Stimulated activated CD8-positive, alpha-beta memory T cell treated with anti-CD3 and anti-CD28 coated beads, Interleukin-7, amount 100 ng/mL, for 1 hour (primary cell): ENCODE measurements around the gene RGS14.
"Not testable (repeated sequence)": the region's sequence is repeated elsewhere in the genome, so short reads cannot be mapped to it uniquely, and the experiment has no call there.

ENCODE experiments used
- DNase-seq, 2 donors: peaks; one replicate each; pipeline ENCODE4 v3.0.0-alpha.2; 2020; ENCODE audit warnings: low read depth in 2 of 2

Gene RGS14

DNA sequence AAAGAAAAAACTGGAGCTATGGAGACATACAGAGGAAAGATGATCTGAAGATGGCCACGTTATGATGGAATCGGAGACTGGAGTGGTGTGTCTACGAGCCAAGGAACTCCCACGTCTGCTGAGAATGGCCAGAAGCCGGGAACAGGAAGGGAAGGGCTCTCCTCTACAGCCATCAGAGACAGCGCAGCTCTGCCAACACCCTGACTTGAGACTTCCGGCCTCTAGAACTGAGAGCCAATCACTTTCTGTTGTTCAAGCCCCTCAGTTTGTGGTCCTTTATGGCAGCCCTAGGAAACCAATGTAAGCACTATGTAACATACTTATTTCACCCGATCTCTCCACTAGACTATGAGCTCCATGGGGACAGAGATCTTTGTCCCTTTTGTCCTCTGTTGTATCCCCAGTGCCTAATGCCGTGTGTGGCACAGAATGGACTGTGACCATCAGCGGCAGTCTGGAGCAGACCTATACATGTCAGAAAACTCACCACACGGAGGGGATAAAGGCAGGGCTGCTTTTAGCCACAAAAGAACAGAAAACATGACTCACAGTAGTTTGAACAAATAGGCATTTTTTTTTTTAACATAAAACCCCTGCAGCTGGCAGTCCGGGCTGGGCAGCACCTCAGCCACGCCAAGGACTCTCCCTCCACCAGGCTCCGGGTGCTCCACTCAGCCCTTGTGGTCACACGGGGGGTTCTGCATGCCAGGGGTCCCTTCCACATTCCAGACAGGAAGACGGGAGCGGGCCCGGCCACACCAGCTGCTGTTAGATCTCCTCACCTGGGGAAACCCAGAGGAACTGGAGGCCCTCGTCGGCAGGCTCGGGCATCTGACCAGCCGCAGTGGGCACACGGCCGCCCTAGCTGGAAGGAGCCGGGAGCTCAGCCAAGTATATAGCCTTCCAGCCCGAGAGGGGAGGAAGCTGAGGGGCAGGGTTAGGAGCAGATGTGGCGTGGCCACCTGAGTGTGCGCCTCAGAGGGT lies 29.9 kb upstream of the RGS14 start:
- DNase-seq, result no peak

DNA sequence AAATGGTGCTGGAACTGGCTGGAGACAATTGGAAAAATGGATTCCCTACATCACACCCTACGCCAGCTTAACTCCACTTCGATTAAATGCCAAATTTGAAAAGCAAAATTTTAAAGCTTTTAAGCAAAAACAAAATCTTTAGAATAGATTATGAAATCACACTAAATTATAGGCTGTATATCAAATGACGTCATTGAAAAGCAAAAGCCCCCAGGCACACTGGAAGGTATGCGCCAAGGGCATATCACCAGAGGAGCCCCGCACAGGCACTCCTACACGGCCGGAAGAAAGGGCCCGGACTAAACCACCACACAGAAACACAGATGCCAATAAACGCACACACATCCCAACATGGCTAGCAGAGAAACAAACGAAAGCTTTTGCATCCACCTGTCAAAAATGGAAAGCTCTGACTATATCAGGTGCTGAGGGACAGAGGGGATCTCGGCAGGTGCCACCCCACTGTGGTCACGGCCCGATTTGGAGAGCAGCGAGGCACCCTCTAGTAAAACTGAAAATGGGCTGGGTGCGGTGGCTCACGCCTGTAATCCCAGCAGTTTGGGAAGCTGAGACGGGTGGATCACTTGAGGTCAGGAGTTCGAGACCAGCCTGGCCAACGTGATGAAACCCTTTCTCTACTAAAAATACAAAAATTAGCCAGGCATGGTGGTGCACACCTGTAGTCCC lies 29.0 kb upstream of the RGS14 start:
- DNase-seq, result no peak

DNA sequence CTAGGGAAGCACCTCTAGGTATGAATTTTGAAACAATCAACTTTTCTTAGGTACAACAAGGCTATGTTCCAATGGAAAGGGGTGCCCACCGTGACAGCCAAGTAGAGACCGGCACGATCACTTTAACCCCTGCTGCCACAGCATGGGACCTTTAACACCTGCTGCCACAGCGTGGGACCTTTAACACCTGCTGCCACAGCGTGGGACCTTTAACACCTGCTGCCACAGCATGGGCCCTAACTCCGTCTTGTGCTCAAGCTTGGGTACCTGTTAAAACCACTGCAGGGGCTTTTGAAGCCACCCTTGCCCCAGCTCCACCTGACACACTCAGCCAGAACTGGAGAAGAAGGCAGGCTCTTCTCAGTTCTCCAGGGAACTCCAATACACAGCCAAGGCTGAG lies 27.8 kb upstream of the RGS14 start:
- no peak for DNase-seq

DNA sequence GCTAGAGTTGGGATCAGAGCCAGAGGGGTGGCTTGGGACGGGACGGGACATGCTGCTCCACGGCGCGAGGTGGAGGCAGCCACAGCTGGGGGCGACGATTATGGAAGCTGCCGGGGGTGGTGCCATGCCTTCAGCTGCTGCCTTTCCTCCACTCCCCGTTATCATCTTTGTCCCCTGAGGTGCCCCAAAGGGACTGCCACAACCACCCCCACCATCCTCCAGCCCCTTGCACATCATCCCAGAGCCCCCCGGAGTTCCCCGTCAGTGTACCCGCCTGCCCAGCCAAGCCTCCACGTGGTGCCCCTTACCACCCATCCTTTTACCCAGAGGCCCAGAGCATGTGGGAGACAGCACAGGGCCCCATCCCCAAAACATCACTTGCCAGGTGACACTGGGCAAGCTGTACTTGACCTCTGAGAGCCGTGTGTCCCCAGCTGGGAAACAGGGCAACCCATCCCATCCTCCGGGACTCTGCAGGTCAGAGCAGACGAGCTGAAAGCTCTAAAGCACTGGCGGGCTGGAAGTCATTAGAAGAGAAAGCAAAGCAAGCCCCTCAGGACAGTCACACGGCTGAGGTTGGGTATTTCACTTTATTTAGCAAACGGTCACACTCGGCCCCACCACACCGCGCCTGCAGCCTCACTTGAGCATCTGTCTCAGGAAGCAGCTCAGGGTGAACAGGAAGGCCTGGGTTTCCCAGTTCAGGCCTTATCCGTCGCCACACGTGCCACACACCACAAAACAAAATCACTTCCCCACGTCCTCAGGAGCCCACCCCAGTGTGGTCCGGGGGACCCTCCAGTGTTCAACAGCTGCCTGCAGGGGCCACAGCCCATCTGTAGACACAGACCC lies 26.5 kb upstream of the RGS14 start:
- DNase-seq, result no peak

DNA sequence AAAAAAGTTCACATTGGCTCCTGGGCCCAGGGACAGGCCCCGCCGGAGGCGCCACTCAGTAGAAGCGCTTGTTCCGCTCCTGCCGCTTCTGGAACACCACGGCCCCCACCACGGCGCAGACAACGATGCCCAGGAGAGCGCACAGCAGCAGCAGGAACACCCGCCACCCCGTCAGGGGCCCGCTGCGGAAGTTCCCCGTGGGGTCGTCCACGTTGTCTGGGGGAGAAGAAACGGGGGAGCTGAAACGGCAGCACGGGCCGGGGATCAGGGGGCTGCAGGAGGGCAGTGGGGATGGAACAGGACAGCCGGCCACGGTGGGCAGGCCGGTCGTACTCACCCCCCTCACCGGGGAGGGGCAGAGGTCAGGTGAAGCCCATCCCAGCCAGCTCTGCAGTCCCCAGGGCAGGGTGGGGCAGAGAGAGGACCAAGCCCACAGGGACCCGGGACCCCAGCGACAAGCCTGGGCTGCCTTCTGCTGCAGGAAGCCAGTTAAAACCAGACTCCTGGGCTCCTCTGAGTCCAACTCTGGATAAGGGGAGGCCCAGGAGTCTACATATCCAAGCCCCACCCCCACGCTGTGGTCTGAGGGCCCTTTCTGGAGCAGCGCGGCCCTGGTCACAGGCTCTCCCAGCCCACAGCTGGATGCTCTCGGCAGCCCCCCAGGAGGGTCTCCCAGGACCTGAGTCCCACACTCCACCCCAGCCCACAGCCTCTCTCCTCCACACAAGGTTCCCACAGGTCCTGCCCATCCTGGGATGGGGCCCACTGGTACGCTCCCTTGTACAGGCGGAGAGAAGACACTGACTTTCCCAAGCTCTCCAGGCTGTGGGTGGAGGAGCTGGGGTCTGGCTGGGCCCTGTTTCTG lies 25.5 kb upstream of the RGS14 start:
- DNase-seq, result no peak

DNA sequence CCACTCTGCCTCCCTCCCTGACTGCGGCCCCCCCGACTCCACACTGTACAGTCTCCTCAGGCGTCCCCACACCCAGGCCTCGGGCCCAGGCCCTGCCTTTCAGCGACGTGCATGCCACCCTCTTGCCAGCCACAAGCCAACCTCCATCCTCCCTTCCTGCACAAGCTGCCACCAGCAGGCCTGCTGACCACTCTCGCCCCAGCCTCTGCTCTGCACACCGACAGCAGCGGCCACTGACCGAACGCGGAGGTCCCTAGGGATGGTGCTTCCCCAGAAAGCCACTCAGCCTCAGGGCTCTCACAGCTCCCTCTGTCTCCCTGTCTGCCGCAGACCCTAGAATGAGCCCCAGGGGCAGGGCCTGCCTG lies 24.8 kb upstream of the RGS14 start:
- DNase-seq, result no peak

DNA sequence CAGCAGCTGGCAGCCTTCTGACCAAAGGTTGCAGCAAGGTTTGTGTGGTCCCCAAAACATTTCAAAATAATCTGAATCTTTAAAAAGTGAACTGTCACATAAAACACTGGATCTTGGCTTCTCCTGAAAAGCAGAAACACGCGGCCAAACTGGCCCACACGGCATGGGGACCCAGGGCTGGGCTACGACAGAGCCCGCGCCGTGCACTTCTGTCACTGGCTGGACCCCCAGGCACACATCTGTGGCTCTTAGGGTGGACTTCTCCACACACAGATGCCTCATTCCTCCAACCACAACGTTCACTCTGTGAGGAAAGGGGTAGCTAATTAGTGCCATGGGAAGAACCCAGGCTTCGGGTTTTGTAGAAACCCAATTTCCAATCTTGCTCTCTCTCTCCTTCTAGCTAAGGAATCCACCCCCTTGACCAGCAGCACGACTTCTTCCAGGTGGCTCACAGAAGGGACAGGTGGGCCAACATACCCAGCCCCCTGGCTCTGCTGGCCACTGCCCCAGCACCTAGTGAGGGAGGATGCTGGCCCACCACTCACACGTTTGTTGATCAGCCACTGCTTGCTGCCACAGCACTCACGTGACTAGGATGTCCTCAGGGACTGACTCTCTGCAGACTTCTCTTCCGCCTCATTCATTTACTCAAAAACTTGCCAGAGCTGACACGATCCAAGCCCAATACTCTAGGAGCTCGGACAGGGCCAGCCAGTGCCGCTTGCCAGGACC lies 24.1 kb upstream of the RGS14 start:
- no peak for DNase-seq

DNA sequence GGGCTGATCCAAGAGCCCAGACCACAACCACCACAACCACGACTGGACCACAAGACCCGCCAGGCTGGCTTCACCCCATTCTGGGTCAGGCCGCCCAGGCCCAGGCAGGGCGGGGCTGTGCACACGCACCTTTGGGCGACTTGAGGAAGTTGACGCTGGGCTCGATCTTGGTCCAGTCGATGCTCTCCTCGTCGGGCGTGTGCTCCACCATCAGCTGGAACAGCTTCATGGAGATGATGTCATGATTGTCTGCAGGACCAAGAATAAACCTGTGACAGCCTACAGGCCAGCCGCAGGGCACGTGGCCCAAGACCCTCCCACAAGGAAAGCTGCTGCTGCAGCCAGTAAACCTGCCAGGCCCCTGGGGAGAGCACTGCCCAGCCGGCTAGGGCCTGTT lies 23.6 kb upstream of the RGS14 start:
- DNase-seq, result no peak

DNA sequence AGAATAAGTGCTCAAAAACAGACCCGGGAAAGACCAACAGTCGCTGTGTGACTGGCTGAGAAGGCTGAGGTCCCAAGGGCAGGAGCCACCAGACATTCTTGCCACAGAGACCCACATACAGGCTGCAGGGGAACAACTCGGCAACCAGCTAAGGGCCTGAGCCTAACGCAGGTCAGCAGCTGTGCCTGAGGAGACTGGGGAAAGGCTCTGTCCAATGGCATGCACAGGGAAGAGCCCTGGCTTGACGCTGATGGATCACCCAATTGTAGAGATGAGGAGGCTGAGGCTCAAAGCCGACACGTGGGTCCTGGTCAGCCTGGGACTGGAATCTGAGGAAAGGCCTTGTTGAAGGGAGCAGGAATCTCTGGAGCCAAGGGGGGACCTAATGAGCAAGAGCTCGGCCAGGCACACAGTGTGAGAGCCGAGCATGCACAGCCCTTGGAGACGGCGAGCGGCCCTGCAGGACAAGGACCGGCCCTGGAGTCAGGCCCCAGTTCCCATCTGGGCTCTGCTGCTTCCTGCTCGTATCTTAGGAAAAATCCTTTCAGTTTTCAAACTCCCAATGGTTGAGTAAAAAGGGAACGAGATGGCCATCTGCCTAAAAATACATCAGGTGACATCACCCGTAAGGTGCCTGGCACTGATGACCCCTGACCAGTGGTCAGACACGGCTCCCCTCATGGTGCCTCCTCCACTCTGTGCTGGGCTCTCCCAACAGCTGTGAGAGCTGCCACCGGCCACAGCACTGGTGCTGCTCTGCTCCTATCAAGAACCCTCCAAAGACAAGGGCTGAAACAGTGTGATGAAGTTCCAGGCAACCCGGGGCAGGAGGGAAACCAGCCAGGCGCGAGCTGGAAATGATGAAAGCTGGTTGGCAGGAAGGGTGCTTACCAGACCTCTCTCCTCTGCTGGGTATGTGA lies 22.7 kb upstream of the RGS14 start:
- no peak for DNase-seq

DNA sequence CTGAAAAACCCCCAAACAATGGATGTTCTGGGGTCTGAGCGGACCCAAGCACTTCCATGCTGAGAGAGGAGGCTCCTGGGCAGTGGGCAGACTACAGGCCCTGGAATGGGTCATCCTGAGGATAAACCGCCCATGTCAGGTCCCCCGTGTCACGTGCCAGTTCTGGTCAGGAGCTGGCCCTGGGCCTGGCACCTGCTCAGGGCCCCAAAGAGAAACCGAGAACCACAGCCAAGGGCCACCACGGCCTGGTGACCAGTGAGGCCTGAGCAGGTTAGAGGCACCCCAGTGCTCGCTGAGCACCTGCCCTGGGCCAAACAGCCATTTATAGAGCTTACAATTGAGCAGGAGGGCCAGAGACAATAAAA lies 22.0 kb upstream of the RGS14 start:
- DNase-seq, result no peak

DNA sequence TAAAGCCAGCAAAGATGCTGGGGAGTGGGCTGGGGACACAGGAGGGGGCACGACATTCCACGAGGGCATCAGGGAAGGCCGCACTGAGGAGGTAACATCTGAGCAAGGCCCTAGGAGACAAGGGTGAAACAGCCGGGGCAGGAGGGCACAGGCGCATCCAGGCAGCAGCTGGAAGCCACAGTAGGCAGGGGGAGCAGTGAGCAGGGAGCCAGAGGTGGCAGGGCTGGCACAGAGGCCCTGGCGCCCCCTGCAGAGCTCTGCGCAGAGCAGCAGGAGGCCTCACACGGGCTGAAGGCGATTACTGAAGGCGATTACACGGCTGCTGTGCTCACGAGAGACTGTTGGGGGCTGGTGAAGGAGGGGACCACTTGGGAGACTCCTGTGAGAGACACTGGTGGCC lies 21.6 kb upstream of the RGS14 start:
- DNase-seq, result no peak

DNA sequence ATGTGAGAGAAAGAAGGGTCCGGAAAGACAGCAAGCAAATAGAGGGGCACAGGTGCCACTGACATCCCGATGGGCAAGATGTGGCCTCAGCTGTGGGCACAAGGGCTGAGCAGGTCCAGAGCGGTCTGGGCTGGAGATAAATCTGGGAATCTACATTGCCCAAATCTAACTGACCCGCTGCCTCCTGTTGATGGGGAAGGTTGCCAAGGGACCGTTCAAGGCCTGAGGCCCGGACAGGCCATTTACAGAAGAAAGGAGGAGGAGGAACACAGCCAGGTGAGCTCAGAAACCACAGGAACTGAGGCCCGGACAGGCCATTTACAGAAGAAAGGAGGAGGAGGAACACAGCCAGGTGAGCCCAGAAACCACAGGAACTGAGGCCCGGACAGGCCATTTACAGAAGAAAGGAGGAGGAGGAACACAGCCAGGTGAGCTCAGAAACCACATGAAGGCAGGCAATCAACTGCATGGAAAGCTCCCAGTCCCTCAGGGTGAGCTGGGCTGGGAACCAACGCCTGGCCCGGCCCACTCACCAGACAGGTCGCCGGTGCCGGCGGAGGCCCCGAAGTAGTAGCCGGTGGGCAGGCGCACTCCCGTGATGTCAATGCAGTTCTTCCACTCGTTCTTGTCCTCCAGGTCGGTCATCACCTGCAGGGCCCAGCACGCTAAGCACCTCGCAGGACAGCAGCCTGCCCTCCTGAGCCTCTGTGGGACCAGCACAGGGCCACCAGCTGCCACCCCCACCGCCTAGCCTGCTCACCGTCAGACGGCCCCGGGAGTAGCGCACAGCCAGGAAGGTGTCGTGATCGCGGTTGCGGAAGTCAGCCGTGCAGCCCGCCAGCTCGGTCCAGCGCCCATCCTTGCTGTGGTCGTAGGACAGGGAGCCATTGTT lies 20.9 kb upstream of the RGS14 start:
- no peak for DNase-seq

DNA sequence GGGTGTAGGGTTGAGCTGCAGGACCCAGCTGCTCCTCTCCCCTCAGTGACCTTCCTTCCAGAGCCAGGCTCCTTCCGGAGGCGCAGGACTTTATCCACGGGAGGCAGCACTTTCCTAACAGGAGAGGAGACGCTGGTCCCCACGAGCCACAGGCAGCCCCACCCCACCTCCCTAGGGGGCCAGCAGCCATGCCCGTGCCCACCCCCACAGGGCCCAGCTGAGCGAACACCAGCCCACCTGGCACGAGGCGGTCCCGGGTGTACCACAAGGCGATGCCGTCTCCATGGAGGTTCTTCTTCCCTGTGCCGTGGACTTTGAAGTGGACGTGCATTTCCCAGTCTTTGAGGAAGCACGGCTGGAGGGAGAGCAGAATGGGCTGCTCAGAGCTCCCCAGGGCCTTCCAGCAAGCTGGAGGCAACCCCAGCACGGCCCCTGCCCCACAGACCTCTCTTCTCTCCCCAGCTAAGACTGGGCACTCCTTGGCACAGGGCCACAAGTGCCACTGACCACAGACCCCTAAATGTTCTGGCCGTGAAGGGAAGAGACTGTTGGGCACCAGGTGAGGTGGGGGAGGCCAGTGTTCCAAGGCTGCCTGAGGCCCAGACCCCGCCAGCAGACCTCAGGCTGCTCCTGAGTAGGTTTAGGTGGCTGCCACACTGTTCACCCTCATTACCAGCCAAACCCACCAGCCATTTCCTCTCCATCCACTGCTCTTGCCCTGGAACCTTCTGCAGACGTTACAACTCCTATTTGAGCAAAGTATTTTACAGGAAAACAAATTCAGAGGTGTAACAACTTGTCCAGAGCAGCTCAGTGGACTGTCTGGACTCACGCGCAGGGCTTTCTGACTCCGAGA lies 19.2 kb upstream of the RGS14 start:
- DNase-seq, result no peak

DNA sequence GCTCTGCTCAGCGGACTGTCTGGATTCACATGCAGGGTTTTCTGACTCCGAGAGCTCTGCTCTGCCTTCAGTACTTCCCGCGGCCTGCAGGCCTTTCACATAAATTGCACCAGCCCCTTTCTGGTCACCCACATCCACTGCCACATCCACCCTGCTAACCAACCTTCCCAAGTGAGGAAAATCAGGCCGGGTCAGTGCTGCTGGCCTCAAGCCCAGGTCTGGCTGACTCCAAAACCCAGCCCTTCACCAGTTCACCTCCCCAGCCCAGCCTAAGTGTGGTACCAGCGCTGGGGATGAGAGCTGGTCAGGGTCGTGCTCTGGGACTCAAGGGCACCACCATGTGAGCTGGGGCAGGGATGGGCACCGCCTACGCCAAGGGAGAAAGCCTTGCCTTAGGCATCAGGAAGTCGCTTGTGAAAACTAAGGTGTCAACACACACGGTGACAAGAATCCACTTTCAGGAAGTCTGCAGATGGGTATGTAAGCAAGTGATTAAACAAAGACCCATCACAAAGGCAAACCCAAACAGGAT lies 18.6 kb upstream of the RGS14 start:
- DNase-seq, result no peak

DNA sequence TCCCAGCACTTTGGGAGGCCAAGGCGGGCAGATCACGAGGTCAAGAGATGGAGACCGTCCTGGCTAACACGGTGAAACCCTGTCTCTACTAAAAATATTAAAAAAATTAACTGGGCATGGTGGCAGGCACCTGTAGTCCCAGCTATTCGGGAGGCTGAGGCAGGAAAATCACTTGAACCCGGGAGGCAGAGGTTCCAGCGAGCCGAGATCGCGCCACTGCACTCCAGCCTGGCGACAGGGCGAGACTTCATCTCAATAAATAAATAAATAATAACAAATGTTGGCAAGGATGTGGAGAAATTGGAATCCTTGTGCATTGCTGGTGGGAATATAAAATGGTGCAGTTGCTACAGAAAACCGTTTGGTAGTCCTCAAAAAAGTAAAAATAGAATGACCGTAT lies 14.7 kb upstream of the RGS14 start:
- DNase-seq, result not testable (repeated sequence)

DNA sequence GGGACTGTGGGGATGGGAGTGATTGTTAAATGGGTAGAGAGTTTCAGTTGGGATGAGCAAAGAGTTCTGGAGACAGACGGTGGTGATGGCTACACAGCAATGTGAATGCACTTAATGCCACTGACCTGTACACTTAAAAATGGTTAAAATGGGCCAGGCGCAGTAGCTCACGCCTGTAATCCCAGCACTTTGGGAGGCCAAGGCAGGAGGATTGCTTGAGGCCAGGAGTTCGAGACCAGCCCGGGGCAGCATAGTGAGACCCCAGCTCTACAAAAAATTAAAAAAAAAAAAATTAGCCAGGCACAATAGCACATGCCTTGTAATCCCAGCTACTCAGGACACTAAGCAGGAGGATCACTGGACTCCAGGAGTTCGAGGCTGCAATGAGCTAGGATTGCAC lies 13.9 kb upstream of the RGS14 start:
- no peak for DNase-seq

DNA sequence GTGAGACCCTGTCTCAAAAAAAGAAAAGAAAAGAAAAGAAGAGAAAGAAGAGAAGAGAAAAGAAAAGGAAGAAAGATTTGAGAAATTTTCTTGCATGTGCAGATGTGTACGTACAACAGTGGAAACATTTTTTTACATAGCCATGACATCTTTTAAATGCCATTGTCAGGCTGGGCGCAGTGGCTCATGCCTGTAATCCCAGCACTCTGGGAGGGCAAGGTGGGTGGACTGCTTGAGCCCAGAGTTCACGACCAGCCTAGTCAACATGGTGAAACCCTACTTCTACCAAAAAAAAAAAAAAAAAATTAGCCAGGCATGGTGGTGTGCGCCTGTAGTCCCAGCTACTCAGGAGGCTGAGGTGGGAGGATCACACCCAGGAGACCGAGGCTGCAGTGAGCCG lies 12.8 kb upstream of the RGS14 start:
- no peak for DNase-seq
